ENCODE data around the gene ENPP3. TPM values are rescaled to one million over a fixed set of nuclear protein-coding genes. Genes with fewer than 3 reads are reported as not detected.

The ENPP3 gene
- total and polyA plus RNA-seq, 9 of the 15 experiments (the other 6 are each of a cell fraction or from before 2014, with no cell fraction given): 14.0 to 32.8 (median 21.6) TPM

- TF ChIP-seq GMEB1 (CRISPR knock-in tag; IDR thresholded peaks at IDR 0.05): peak; percentile 75
- TF ChIP-seq ELK3 (CRISPR knock-in tag; IDR thresholded peaks at IDR 0.05): no peak
- peak; percentile 79; a peak in 3 of 4 replicates for TF ChIP-seq SIX5 (IDR thresholded peaks at IDR 0.05; ENCODE audit: borderline replicate concordance in 1 of 2, insufficient read depth in 1 of 2, low read depth in 1 of 2, low read length in 2 of 2)
- peak; percentile 75 for TF ChIP-seq MAX (CRISPR knock-in tag; IDR thresholded peaks at IDR 0.05)
- 0 out of 2 replicates have a peak, but pooled peaks have one; percentile 6 for TF ChIP-seq CBFA2T2 (conservative IDR thresholded peaks at IDR 0.05)
- peak in 1 of 2 experiments; percentile 64 for TF ChIP-seq AFF1 (IDR thresholded peaks at IDR 0.05; ENCODE audit: low read depth in 1 of 2, partially characterized antibody in 2 of 2)
- TF ChIP-seq ARNT (IDR thresholded peaks at IDR 0.05): peak; percentile 68 to 70; a peak in 3 of 4 replicates
- peak; percentile 76; the same call in 1 of the 2 replicates for TF ChIP-seq ZBTB17 (CRISPR knock-in tag; IDR thresholded peaks at IDR 0.05)
- TF ChIP-seq HDAC1 (IDR thresholded peaks at IDR 0.05): peak in 1 of 2 experiments; percentile 74; a peak in 2 of 4 replicates
- no peak for TF ChIP-seq ZBTB34 (CRISPR knock-in tag; IDR thresholded peaks at IDR 0.05)
- TF ChIP-seq PCBP1 (IDR thresholded peaks at IDR 0.05; ENCODE audit: low read depth, low read length, poor library complexity, severe bottlenecking): peak; percentile 60
- no peak; the same call in 1 of the 2 replicates for TF ChIP-seq ZNF197 (CRISPR knock-in tag; IDR thresholded peaks at IDR 0.05; ENCODE audit: low read depth)
- TF ChIP-seq ZBTB7A (IDR thresholded peaks at IDR 0.05; ENCODE audit: borderline replicate concordance, control insufficient read depth, low read depth, low read length): peak; percentile 77
- TF ChIP-seq ZNF263 (CRISPR knock-in tag; IDR thresholded peaks at IDR 0.05; ENCODE audit: borderline replicate concordance): 0 out of 2 replicates have a peak, but pooled peaks have one; percentile 36
- TF ChIP-seq FOSL1 (tag; conservative IDR thresholded peaks at IDR 0.05): peak; percentile 64; the same call in 1 of the 2 replicates
- peak; percentile 89 for TF ChIP-seq MBD2 (IDR thresholded peaks at IDR 0.05; ENCODE audit: borderline replicate concordance, low read depth)
Observed at GRCh38 chr6:131627724-131628682, 9.1 kb upstream of the ENPP3 start, which contains the start of gene MED23 (continued).
